HepG2 (cell line): ENCODE data around the gene CFAP43. TPM values are rescaled to one million over a fixed set of nuclear protein-coding genes. Genes with fewer than 3 reads are reported as not detected.

Source experiments
- ATAC-seq: fragments of 200-7000 bp; cut with Tn5 transposase; 3 replicates; pipeline ENCODE4 v1.9.1; 2020; ENCODE audit warnings: mild to moderate bottlenecking, moderate library complexity
- BruUV-seq: library from RNA; stranded (reverse); fragments of 400-500 nt; replicated peaks from 2 replicates; lab custom pipeline; 2021; lab: Mats Ljungman, UMichigan
- CTCF ChIA-PET: fragments of 300-600 bp; formaldehyde crosslinking; extraction: SDS; loops from one replicate; lab custom pipeline; 2021; ENCODE audit warnings: low total read pairs, inconsistent platforms, low intra/inter-chr PET ratio; lab: Yijun Ruan, JAX
- POLR2A ChIA-PET: fragments of 350-600 bp; sonication (Branson Sonifier 250); formaldehyde crosslinking; loops from one replicate; lab custom pipeline; 2020; ENCODE audit warnings: antibody characterized with exemption, inconsistent platforms; lab: Yijun Ruan, JAX
- DNase-seq: peaks from one replicate; pipeline ENCODE4 v3.0.0-alpha.2; 2015; ENCODE audit warnings: low spot score
- FAIRE-seq: peaks from 3 replicates; lab custom pipeline; 2011; peaks lifted over from hg19 to GRCh38; lab: Jason Lieb, UNC
- H2AFZ ChIP-seq: one replicate; pipeline ENCODE4 v1.6.1; 2011; ENCODE audit warnings: low read length, inconsistent platforms
- H3K27ac ChIP-seq: fragments of 300-600 bp; 3 replicates; pipeline ENCODE4 v1.8.0; 2011; ENCODE audit warnings: mixed run types, mild to moderate bottlenecking, mixed read lengths, low read length, inconsistent platforms; ENCODE audit not compliant: insufficient read depth; ENCODE audit errors: extremely low read length
- H3K27me3 ChIP-seq, 2 experiments: fragments of 200-600 bp in 1 of 2; 2 replicates in 1 of 2; 3 replicates in 1 of 2; pipeline versions ENCODE4 v1.6.0 to v1.8.0; 2011; ENCODE audit warnings: low read length in 2 of 2, mild to moderate bottlenecking in 2 of 2, moderate library complexity in 2 of 2, inconsistent platforms in 1 of 2; ENCODE audit not compliant: insufficient read depth in 2 of 2, control insufficient read depth in 1 of 2
- H3K36me3 ChIP-seq, 2 experiments: fragments of 200-600 bp in 1 of 2; replicated peaks in 1 of 2; 2 replicates in 1 of 2; 3 replicates in 1 of 2; pipeline versions ENCODE4 v1.5.1 to v1.8.0; 2011; ENCODE audit warnings: low read length in 2 of 2, inconsistent platforms in 1 of 2; ENCODE audit not compliant: insufficient read depth in 2 of 2, control insufficient read depth in 1 of 2
- H3K4me1 ChIP-seq: 2 replicates; pipeline ENCODE4 v1.5.1; 2012; ENCODE audit warnings: low read length, inconsistent platforms; ENCODE audit not compliant: insufficient read depth
- H3K4me2 ChIP-seq: 2 replicates; pipeline ENCODE4 v1.6.0; 2011; ENCODE audit warnings: low read depth, low read length, inconsistent platforms
- H3K4me3 ChIP-seq, 3 experiments: fragments of 200-600 bp in 1 of 3; sonication (generic), shearing (Covaris generic) in 1 of 3; replicated peaks in 1 of 3; 2 replicates each; pipeline ENCODE4 v1.5.1; 2011 to 2016; ENCODE audit warnings: low read length in 3 of 3, inconsistent platforms in 2 of 3, low read depth in 2 of 3, mild to moderate bottlenecking in 2 of 3, control low read depth in 1 of 3, mixed read lengths in 1 of 3; ENCODE audit not compliant: insufficient read depth in 1 of 3
- H3K79me2 ChIP-seq: one replicate; pipeline ENCODE4 v1.6.1; 2011; ENCODE audit warnings: low read length, inconsistent platforms; ENCODE audit not compliant: insufficient read depth
- H3K9ac ChIP-seq: 2 replicates; pipeline ENCODE4 v1.6.0; 2011; ENCODE audit warnings: mild to moderate bottlenecking, low read depth, low read length, inconsistent platforms; ENCODE audit not compliant: insufficient read depth
- H3K9me3 ChIP-seq: 2 replicates; pipeline ENCODE4 v1.5.1; 2012; ENCODE audit warnings: mild to moderate bottlenecking, low read length
- H4K20me1 ChIP-seq: 2 replicates; pipeline ENCODE4 v1.6.0; 2011; ENCODE audit warnings: inconsistent platforms, mild to moderate bottlenecking, low read length, moderate library complexity; ENCODE audit not compliant: insufficient read depth
- CEBPB ChIP-seq: IDR thresholded peaks from 2 replicates; pipeline ENCODE4 v1.6.1; 2011; ENCODE audit warnings: low read depth, low read length, improper control_type of control experiment, borderline replicate concordance
- FOXA3 ChIP-seq: IDR thresholded peaks from 2 replicates; pipeline ENCODE4 v1.6.1; 2016; ENCODE audit warnings: missing genetic modification reagents, missing compliant biosample characterization
- FOXC1 ChIP-seq: sonication (generic); formaldehyde crosslinking; IDR thresholded peaks from 2 replicates; pipeline ENCODE4 v1.8.0; 2022; ENCODE audit warnings: mild to moderate bottlenecking, missing genetic modification reagents, borderline replicate concordance
- HDAC6 ChIP-seq: fragments of 200-600 bp; sonication (generic); IDR thresholded peaks from 2 replicates; pipeline ENCODE4 v1.7.0; 2017; ENCODE audit warnings: mild to moderate bottlenecking, antibody characterized with exemption, low read length, low read depth
- HNF4A ChIP-seq: sonication (generic); formaldehyde crosslinking; IDR thresholded peaks from 2 replicates; pipeline ENCODE4 v1.4.0; 2020; ENCODE audit warnings: missing genetic modification reagents
- HOXD1 ChIP-seq: sonication (generic); formaldehyde crosslinking; IDR thresholded peaks from 2 replicates; pipeline ENCODE4 v1.5.0; 2020; ENCODE audit warnings: missing genetic modification reagents
- PPARG ChIP-seq: conservative IDR thresholded peaks from 2 replicates; pipeline ENCODE4 v1.6.1; 2016; ENCODE audit warnings: missing biosample characterization, missing genetic modification reagents
- RXRB ChIP-seq: IDR thresholded peaks from 2 replicates; pipeline ENCODE4 v1.6.1; 2016; ENCODE audit warnings: borderline replicate concordance, missing genetic modification reagents, missing compliant biosample characterization
- SMAD3 ChIP-seq: sonication (generic); formaldehyde crosslinking; IDR thresholded peaks from 2 replicates; pipeline ENCODE4 v1.4.0; 2020; ENCODE audit warnings: missing genetic modification reagents
- SOX13 ChIP-seq, 3 experiments: fragments of 450-650 bp in 1 of 3; sonication (generic) in 1 of 3; formaldehyde crosslinking in 1 of 3; IDR thresholded peaks in 2 of 3; conservative IDR thresholded peaks in 1 of 3; 2 replicates each; pipeline versions ENCODE4 v1.5.0 to v1.6.1; 2016 to 2020; ENCODE audit warnings: antibody characterized with exemption in 1 of 3, mild to moderate bottlenecking in 1 of 3, missing compliant biosample characterization in 1 of 3, missing genetic modification reagents in 1 of 3, moderate library complexity in 1 of 3
- SP4 ChIP-seq: sonication (generic); formaldehyde crosslinking; IDR thresholded peaks from 2 replicates; pipeline ENCODE4 v1.8.1; 2023; ENCODE audit warnings: mild to moderate bottlenecking, missing genetic modification reagents
- ZNF264 ChIP-seq: sonication (generic); formaldehyde crosslinking; IDR thresholded peaks from 2 replicates; pipeline ENCODE4 v1.4.0; 2020; ENCODE audit warnings: missing genetic modification reagents
- ZNF557 ChIP-seq: sonication (generic); formaldehyde crosslinking; IDR thresholded peaks from 2 replicates; pipeline ENCODE4 v1.4.0; 2020; ENCODE audit warnings: missing genetic modification reagents
- ZNF775 ChIP-seq: sonication (generic); formaldehyde crosslinking; IDR thresholded peaks from 2 replicates; pipeline ENCODE4 v1.4.0; 2020; ENCODE audit warnings: missing genetic modification reagents, mild to moderate bottlenecking, moderate library complexity, borderline replicate concordance
- ZNF878 ChIP-seq: sonication (generic); formaldehyde crosslinking; IDR thresholded peaks from 2 replicates; pipeline ENCODE4 v1.8.1; 2023; ENCODE audit warnings: mild to moderate bottlenecking, missing genetic modification reagents, moderate library complexity
- WGBS: methylation state at CpG from one replicate; pipeline ENCODE4 v1.1.6; 2017; ENCODE audit warnings: low lambda C conversion rate; 5-methylcytosine and 5-hydroxymethylcytosine counted together
- in situ Hi-C: cut with HindIII; loops from 2 replicates; pipeline ENCODE4 v1.10.0; 2017; ENCODE audit warnings: low pct_unique_long_range_greater_than_20kb; ENCODE audit not compliant: extremely low pct_ligation_motif_present
- intact Hi-C: fragments of 100-400 bp; cut with micrococcal nuclease; formaldehyde crosslinking; loops from one replicate; pipeline ENCODE4 v1.10.0; 2022; ENCODE audit not compliant: unreplicated experiment
- polyA plus RNA-seq, 8 experiments: library from polyadenylated mRNA; depleted of rRNA in 3 of 8; stranded (reverse) in 7 of 8; unstranded in 1 of 8; fragments of >200 nt; fragmentation: Illumina TruSeq in 4 of 8; extraction: Trizol in 4 of 8; gene quantifications; 2 replicates each; pipeline versions ENCODE4 v1.2.1 to v1.2.3, GENCODE V29; 2011 to 2016; ENCODE audit warnings: low read depth in 4 of 8, missing spikeins in 1 of 8, mixed read lengths in 1 of 8; ENCODE audit not compliant: insufficient read depth in 1 of 8
- total RNA-seq, 5 experiments: library from RNA; depleted of rRNA; stranded (reverse); fragments of >200 nt; fragmentation: Illumina TruSeq; extraction: Trizol; gene quantifications; 2 replicates each; pipeline ENCODE4 v1.2.3, GENCODE V29; 2016; ENCODE audit warnings: low read depth in 1 of 5
- TF ChIP-seq, protein P1 (sequence below): sonication (generic); formaldehyde crosslinking; IDR thresholded peaks from 2 replicates; pipeline ENCODE4 v1.4.0; 2020; ENCODE audit warnings: missing genetic modification reagents
- TF ChIP-seq, protein P2 (sequence below): sonication (generic); formaldehyde crosslinking; IDR thresholded peaks from 2 replicates; pipeline ENCODE4 v1.4.0; 2020; ENCODE audit warnings: low read depth, missing genetic modification reagents

Gene CFAP43
- total and polyA plus RNA-seq, 2 of the 13 experiments (the other 11 are each of a cell fraction or from before 2014, with no cell fraction given): 0.24 to 0.38 TPM

DNA sequence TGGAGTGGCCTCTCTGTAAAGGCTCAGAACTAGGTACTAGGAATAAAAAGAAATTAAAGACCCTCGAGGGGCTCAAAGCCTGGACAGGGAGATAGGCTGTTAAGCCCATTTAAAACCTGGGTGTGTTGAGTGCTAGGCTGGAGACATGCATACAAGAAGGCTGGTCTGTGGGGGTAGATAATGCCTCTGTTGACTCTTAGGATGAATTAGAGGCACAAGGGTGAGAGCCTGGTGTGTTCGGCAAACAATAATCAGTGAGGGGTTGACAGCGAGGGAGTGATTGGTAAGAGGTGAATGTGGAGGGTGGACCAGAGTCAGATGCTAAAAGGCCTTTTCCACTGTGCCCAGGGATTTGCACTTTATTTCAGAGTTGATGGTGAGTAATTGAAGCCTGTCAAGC is 49.5 kb upstream of the CFAP43 start (continued):
- TF ChIP-seq, protein P1, sequence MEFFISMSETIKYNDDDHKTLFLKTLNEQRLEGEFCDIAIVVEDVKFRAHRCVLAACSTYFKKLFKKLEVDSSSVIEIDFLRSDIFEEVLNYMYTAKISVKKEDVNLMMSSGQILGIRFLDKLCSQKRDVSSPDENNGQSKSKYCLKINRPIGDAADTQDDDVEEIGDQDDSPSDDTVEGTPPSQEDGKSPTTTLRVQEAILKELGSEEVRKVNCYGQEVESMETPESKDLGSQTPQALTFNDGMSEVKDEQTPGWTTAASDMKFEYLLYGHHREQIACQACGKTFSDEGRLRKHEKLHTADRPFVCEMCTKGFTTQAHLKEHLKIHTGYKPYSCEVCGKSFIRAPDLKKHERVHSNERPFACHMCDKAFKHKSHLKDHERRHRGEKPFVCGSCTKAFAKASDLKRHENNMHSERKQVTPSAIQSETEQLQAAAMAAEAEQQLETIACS: no peak
- TF ChIP-seq PPARG (CRISPR knock-in tag) (0 out of 2 replicates have a peak, but pooled peaks have one; percentile 28), CEBPB (no peak), HNF4A (0 out of 2 replicates have a peak, but pooled peaks have one; percentile 5), FOXA3 (CRISPR knock-in tag) (peak; percentile 50)
- TF ChIP-seq, all 625 proteins: peak for 14

DNA sequence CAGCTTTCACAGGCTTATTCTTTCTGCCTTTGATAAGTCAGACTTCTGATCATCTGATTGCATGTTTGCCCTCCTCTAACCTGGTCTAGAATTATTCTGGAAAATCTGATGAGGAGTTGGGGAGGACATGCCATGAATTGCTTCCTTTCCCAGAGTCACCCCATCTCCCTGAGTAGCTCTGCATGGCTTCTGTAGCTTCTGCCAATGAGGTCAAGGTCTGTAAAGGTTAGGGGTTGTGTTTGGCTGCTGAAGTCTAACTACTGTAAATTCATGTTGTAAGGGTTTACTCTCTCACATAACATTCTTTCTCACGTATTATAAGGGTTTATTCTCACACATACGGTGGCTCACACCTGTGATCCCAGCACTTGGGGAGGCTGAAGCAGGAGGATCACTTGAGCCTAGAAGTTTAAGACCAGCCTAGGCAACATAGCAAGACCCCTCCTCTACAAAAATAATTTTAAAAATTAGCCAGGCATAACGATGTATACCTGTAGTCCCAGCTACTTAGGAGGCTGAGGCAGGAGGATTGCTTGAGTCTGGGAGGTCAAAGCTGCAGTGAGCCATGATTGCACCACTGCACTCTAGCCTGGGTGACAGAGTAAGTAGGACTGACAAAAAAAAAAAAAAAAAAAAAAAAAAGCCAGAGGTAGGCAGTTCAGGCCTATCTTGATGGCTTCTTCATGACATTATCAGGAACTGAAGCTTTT is 47.5 kb upstream of the CFAP43 start:
- Histone ChIP-seq H3K4me2 (peak overlapping the region; percentile 37; the same call in 1 of the 2 replicates), H2AFZ (no peak overlapping the region), H3K27me3 (no peaks in the 10 kb centered on the region), H3K36me3 (no peaks in the 10 kb centered on the region), H3K4me3 (no peak overlapping the region), H4K20me1 (no peaks in the 10 kb centered on the region), H3K9me3 (no peaks in the 10 kb centered on the region), H3K27ac (peak overlapping the region; percentile 53), H3K4me1 (peaks cover 94% of the 10 kb centered on the region), H3K9ac (no peak overlapping the region), H3K79me2 (no peaks in the 10 kb centered on the region)
- ChIA-PET POLR2A (interaction anchor here (0.7 to 1.0 kb wide), 3 partner anchors 8 to 58 kb away, joined by 3 to 4 read pairs (median 4); partner anchors contain the start of gene ITPRIP), CTCF (interaction anchor here (3.5 kb wide), 1 partner anchor 11 kb away, joined by 10 read pairs; no protein-coding TSS in a partner anchor)
- BruUV-seq: no TSS peak
- in situ Hi-C loops: no loop called here
- WGBS: 46% methylated on average over 3 of the region's 3 CpGs
- peak; percentile 38 for ATAC-seq
- peak; percentile 53 for DNase-seq
- FAIRE-seq: peak; percentile 53
- intact Hi-C loops: no loop called here
- TF ChIP-seq, protein P2, sequence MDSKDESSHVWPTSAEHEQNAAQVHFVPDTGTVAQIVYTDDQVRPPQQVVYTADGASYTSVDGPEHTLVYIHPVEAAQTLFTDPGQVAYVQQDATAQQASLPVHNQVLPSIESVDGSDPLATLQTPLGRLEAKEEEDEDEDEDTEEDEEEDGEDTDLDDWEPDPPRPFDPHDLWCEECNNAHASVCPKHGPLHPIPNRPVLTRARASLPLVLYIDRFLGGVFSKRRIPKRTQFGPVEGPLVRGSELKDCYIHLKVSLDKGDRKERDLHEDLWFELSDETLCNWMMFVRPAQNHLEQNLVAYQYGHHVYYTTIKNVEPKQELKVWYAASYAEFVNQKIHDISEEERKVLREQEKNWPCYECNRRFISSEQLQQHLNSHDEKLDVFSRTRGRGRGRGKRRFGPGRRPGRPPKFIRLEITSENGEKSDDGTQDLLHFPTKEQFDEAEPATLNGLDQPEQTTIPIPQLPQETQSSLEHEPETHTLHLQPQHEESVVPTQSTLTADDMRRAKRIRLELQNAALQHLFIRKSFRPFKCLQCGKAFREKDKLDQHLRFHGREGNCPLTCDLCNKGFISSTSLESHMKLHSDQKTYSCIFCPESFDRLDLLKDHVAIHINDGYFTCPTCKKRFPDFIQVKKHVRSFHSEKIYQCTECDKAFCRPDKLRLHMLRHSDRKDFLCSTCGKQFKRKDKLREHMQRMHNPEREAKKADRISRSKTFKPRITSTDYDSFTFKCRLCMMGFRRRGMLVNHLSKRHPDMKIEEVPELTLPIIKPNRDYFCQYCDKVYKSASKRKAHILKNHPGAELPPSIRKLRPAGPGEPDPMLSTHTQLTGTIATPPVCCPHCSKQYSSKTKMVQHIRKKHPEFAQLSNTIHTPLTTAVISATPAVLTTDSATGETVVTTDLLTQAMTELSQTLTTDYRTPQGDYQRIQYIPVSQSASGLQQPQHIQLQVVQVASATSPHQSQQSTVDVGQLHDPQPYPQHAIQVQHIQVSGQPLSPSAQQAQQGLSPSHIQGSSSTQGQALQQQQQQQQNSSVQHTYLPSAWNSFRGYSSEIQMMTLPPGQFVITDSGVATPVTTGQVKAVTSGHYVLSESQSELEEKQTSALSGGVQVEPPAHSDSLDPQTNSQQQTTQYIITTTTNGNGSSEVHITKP (CRISPR knock-in tag): no peak
- TF ChIP-seq ZNF775 (CRISPR knock-in tag) (no peak), HOXD1 (CRISPR knock-in tag) (0 out of 2 replicates have a peak, but pooled peaks have one; percentile 46), HDAC6 (no peak), ZNF557 (no peak), ZNF878 (CRISPR knock-in tag) (no peak), SOX13 (IDR thresholded peaks at IDR 0.05) (no peak), SOX13 (CRISPR knock-in tag; conservative IDR thresholded peaks at IDR 0.05 in 1 of 2, IDR thresholded peaks at IDR 0.05 in 1 of 2) (peak in 1 of 2 experiments; percentile 9; a peak in 1 of 4 replicates), FOXC1 (CRISPR knock-in tag) (no peak), RXRB (CRISPR knock-in tag) (peak; percentile 77), SP4 (CRISPR knock-in tag) (no peak), SMAD3 (CRISPR knock-in tag) (no peak), ZNF264 (CRISPR knock-in tag) (peak; percentile 36; the same call in 1 of the 2 replicates), PPARG (CRISPR knock-in tag) (0 out of 2 replicates have a peak, but pooled peaks have one; percentile 24)
